NCI-H345 treated with DMSO at 0.1 percent for 48 hours (cell line): Measurements from ENCODE around the gene DUSP19.
A peak's percentile ranks its signal among the peaks of the same experiment; 100 is the strongest.

Experiments used
- DNase-seq: peaks from one replicate; lab custom pipeline; 2025; ENCODE audit not compliant: unreplicated experiment; lab: John Stamatoyannopoulos, UW

DUSP19 gene

GRCh38 chr2:183063083-183063482 lies 15.5 kb upstream of the DUSP19 start:
- no peak for DNase-seq

- no peak for DNase-seq
These were observed 10.0 kb upstream of the DUSP19 start for GRCh38 chr2:183068561-183068960.

GRCh38 chr2:183069174-183069573 lies 9.4 kb upstream of the DUSP19 start:
- DNase-seq, result no peak

GRCh38 chr2:183070942-183071844 lies 7.4 kb upstream of the DUSP19 start:
- no peak for DNase-seq

- no peak for DNase-seq
These were observed 6.4 kb upstream of the DUSP19 start for GRCh38 chr2:183072177-183072576.

- no peak for DNase-seq
These were observed 434 bp upstream of the DUSP19 start for GRCh38 chr2:183078163-183078463.

GRCh38 chr2:183079139-183079775 lies 710 bp downstream of the DUSP19 start:
- DNase-seq, result peak; percentile 65

GRCh38 chr2:183081911-183082310 lies 3.4 kb downstream of the DUSP19 start:
- DNase-seq, result no peak

GRCh38 chr2:183088061-183088460 lies 9.5 kb downstream of the DUSP19 start:
- DNase-seq, result no peak

GRCh38 chr2:183089192-183089851 lies 10.8 kb downstream of the DUSP19 start:
- no peak for DNase-seq

- DNase-seq, result no peak
These were observed 12.9 kb downstream of the DUSP19 start for GRCh38 chr2:183091318-183091953.

- DNase-seq, result no peak
These were observed 13.4 kb downstream of the DUSP19 start for GRCh38 chr2:183091954-183092345.

- no peak for DNase-seq
These were observed 15.5 kb downstream of the DUSP19 start for GRCh38 chr2:183093857-183094657.

GRCh38 chr2:183105402-183106134 lies 27.0 kb downstream of the DUSP19 start:
- no peak for DNase-seq

GRCh38 chr2:183112577-183112976 lies 34.0 kb downstream of the DUSP19 start:
- no peak for DNase-seq

GRCh38 chr2:183113630-183114029 lies 35.1 kb downstream of the DUSP19 start:
- DNase-seq, result no peak

GRCh38 chr2:183117226-183117625 lies 38.7 kb downstream of the DUSP19 start:
- no peak for DNase-seq

GRCh38 chr2:183123117-183123958 lies 44.8 kb downstream of the DUSP19 start:
- DNase-seq, result no peak

GRCh38 chr2:183123959-183124221 lies 45.3 kb downstream of the DUSP19 start:
- no peak for DNase-seq
